Stimulated activated CD4-positive, alpha-beta T cell treated with anti-CD3 and anti-CD28 coated beads, Interleukin-15, amount 100 ng/mL, for 1 hour (primary cell): ENCODE results near the gene MCRIP1.

Source experiments
- DNase-seq, 2 donors: peaks; one replicate each; pipeline ENCODE4 v3.0.0-alpha.2; 2020; ENCODE audit warnings: low read depth in 1 of 2, low spot score in 1 of 2

Gene MCRIP1

DNA sequence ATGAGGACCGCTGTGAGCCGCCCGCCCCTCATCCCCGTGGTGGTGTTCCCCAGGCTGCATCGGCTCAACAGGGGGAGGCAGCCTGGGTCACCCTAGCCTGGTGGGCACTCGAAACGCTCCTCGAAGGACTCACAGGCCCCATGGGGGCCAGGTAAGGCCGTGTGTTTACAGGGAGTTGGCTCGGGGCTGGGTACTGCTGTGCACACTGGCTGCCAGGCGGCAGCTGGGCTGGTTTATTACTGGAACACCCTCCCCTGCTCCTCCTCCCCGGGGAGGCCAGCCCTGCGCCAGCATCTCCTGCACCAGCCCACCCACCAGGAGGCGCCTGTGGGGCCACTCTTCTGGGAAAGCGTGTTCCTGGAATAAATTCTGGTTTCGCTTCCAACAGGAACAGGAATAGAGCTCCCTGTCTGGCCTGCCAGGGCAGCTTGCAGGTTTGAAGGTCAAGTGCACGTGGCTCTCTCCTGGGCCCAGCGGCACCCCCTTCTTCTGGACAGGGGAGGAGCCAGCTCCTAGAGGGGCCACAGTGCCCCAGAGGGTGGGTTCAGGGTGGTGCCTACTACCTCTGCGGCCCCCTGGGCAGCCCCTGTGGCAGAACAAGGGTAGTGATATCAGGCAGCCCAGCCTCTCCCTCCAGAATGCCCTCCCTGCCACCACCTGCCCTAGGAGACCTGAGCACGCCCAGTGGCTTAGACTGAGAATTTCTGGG, 11.3 kb downstream of the MCRIP1 start:
- no peak for DNase-seq

DNA sequence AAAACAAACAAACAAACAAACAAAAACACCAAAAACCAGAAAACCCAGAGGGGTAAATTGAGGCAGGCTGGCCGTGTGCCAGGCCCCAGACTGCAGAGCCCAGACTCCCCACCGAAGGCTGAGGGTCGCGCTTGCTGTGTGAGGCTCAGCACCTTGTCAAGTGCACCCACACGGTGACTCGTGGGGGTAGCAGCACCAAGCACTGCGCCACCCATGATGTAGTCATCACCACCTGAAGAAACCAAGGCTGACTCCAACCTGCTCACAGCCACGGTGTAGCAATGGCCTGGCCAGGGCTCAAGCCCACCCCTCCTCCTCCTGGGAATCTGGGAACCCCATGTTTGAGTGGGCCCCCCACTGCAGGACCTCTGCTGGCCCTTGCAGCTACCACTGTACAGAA, 11.9 kb downstream of the MCRIP1 start:
- DNase-seq = no peak

DNA sequence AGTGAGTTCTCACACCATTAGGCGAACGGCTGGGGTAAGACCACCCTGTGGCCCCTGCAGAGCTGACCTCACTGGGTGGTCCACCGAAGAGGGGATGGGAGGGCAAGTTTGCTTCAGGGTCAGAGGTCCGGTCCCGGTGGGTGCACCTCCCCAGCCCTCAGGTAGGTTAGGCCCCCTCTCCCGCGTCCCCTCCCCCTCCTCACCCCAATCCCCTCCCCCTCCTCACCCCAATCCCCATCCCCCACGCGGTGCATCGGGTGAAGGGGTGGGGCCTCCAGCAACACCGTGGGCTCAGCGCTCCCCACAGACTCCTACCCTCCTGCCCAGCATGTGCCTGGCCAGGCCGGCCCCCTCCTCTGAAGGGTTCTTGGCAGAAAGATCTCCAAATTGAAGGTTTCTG, 13.4 kb downstream of the MCRIP1 start:
- no peak for DNase-seq

DNA sequence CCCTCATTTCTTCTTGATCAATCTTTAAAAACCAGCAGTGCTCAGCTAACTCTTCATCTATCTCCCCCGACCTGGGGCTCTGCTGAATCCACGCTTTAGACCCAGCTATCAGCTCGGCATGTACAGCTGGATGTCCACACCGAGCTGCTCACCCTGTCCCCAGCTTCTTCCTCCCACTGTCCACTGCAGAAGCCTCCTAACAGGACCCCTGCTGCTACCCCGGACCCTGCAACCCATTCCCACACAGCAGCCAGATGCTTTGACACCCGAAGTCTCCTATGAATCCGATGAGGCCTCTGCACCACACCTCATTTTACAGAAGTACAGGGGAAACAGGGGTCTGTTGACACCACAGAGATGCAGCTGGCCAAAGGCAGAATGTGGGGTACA, 15.3 kb downstream of the MCRIP1 start:
- DNase-seq = no peak

DNA sequence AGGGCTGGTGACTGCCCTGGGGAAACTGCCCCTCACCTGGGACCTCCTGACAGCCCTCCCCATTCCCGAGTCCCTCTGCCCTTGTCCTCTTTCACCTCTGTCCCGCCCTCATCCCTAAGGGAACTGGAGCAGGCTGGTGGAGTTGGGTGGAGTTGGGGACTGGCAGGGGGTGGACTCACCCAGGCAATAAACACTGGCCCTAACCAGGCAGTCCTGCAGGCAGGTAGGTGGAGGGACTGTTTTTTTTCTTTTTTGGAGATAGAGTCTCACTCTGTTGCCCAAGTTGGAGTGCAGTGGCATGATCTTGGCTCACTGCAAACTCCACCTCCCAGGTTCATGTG, 17.5 kb downstream of the MCRIP1 start:
- no peak for DNase-seq

DNA sequence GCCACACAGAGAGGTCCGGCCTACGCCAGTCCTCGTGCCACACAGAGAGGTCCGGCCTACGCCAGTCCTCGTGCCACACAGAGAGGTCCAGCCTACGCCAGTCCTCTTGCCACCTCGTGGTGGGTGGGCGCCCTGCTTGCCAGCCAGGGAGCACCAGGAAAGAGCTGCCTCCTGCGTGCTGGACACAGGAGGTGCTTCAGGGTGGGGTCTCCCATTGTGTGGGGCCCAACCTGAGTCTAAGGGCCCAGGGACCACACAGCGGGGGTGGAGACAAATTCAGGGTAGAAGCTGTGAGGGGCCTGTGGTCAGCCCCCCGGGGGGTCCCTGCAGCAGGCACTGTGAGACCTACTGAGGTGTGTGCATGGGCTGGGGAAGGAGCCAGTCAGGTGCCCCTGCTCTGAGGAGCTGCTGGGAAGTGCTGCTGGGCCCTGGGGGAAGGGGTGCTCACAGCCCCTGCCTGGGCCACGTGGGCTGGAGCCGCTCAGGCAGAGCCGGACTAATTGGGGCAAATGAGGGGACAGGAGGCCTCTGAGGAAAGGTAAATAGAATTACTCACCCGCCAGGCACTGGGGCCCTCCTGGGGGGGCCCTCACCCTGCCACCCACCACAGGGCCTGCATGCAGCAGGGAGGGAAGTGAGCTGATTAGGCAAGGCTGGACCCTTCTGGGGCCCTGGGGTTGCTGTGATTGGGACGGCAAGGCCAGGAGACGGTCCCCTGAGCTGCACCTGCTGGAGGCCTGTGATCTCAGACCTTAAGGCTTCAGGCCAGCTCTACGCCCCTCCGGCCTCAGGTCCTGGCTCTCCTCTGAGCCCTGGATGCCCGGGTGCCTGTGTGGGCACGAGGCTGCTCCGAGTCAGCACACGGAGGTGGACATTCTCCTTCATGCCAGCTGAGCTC, 18.1 kb downstream of the MCRIP1 start:
- no peak for DNase-seq

DNA sequence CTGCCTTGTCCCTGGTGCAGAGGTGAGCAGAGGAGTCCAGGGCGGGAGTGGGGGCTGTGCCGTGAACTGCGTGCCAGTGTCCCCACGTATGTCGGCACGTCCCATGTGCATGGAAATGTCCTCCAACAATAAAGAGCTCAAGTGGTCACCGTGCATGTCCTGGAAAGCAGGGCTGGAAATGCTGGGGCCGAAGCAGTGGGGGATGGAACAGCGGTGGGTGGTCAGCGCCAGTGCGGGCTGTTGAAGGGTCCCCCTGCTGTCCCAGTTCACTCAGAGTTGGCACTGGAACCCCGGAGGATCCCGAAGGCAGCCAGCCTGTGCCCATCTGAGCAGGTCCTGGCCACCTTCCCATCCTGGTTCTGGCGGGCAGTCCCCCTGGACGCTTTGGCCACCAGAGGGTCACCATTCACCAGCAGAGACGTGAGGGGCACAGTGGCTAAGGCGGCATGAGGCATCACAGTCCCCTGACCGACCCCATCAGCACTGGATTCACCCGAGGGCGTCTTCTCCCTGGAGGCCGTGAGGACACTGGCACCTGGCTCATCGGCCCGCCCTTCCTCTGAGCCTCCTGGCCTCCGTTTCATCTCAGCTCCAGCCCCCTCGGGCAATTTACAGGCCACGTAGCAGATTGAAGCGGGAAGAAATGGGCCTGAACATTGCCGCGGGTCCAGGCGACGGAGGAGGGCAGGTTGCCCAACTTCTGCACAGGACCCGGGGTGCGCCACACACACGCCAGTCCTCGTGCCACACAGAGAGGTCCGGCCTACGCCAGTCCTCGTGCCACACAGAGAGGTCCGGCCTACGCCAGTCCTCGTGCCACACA, 19.0 kb downstream of the MCRIP1 start:
- no peak for DNase-seq

DNA sequence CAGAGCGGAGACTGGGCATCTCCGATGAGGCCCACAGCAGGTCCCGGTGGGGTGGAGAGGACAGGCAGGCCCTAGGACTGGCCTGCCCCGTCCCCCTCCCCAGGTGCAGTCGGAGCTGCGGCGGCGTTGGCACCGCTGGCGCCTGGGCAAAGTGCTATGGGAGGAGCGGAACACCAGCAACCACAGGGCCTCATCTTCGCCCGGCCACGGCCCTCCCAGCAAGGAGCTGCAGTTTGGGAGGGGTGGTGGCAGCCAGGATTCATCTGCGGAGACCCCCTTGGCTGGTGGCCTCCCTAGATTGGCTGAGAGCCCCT, 19.8 kb downstream of the MCRIP1 start:
- DNase-seq = no peak

DNA sequence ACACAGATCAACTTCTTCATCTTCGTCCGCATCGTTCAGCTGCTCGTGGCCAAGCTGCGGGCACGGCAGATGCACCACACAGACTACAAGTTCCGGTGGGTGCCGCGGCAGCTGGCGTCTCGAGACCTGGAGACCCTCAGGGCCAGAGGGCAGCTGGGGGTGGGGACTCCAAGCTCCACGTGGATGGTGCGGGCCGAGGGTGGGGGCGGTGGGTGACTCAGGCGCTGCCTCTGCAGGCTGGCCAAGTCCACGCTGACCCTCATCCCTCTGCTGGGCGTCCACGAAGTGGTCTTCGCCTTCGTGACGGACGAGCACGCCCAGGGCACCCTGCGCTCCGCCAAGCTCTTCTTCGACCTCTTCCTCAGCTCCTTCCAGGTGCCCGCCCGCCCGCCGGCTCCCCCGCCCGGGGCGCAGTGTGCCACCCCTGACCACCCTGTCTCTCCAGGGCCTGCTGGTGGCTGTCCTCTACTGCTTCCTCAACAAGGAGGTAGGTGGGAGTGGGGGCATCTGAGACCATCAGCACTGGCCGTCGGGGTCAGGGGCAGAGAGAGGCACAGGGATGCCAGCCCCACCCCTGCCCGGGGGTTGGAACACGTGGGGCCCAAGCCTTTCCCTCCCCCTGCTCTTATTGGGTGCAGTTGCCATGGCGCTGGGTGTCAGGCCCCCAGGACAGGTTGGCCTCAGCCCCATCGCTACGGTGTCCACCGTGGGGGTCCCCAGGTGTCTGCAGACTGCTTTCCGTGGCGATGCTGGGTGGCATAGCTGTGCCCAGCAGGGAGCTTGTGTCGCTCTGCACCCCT, 20.3 kb downstream of the MCRIP1 start:
- DNase-seq = no peak

DNA sequence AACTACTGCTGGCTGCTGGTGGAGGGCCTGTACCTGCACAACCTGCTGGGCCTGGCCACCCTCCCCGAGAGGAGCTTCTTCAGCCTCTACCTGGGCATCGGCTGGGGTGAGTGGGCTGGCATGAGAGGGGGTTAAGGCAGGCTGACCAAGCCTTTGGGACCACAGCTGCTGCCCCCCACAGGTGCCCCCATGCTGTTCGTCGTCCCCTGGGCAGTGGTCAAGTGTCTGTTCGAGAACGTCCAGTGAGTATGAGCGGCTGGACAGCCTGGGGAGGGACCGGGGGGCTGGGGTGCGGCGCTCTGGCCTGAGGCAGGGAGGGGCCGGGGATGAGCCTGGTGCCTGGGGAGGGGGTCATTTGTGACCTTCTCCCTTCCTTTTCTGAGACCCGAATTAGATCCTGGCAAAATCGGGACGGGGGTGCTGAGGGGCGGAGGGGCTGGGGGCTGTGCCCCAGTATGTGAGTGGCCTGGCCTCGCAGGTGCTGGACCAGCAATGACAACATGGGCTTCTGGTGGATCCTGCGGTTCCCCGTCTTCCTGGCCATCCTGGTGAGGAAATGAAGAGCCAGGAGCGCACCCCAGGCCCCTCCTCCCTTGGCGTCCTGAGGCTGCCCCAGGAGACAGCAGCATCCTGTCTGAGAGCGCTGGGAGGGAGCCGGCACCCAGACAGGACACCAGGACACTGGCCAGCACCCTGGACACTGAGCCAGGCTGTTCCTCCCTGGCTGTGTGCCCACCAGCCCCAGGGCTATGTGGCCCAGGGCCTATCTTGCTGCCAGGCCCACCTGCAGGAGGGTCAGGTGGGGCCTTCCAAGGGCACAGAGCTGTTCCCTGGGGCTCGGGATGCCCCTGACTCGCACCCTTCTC, 21.2 kb downstream of the MCRIP1 start:
- no peak for DNase-seq

DNA sequence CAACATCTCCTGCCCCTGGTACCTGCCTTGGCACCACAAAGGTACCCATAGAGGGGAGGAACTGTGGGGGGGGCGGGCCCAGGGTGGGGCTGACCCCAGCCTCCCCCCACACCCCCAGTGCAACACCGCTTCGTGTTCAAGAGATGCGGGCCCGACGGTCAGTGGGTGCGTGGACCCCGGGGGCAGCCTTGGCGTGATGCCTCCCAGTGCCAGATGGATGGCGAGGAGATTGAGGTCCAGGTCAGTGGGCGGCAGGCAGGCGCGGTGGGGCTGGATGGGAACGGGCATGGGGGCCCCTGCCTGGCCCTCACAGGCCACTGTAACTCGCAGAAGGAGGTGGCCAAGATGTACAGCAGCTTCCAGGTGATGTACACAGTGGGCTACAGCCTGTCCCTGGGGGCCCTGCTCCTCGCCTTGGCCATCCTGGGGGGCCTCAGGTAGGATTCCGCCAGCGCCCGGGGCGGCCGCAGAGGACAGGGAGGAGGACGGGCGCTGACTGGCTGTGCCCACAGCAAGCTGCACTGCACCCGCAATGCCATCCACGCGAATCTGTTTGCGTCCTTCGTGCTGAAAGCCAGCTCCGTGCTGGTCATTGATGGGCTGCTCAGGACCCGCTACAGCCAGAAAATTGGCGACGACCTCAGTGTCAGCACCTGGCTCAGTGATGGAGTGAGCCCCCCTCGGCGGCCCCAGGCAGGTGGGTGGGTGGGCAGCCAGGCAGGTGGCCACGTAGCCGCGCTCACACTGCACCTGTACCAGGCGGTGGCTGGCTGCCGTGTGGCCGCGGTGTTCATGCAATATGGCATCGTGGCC, 22.0 kb downstream of the MCRIP1 start:
- DNase-seq = no peak

DNA sequence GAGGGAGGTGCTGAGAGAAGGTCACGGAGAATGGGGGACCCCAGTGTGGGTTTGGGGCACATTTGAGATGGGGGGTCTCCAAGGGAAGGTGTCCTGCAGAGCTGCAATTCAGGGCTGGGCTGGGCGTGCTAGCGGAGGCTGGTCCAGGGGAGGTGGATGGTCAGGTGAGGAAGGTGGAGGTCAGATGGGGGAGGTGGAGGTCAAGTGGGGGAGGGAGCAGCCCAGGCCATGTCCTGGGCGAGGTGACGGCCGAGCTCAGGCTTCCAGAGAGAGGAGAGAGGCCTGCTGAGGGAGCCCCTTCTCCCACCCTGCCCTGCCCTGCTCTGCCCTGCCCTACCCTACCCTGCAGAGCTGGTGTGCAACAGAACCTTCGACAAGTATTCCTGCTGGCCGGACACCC, 22.6 kb downstream of the MCRIP1 start:
- DNase-seq = no peak

DNA sequence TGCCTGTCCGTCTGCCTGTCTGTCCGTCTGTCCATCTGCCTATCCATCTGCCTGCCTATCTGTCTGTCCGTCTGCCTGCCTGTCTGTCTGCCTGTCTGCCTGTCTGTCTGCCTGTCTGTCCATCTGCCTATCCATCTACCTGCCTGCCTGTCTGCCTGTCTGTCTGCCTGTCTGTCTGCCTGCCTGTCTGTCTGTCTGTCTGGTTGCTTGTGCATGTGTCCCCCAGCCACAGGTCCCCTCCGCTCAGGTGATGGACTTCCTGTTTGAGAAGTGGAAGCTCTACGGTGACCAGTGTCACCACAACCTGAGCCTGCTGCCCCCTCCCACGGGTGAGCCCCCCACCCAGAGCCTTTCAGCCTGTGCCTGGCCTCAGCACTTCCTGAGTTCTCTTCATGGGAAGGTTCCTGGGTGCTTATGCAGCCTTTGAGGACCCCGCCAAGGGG, 23.5 kb downstream of the MCRIP1 start:
- DNase-seq = no peak

DNA sequence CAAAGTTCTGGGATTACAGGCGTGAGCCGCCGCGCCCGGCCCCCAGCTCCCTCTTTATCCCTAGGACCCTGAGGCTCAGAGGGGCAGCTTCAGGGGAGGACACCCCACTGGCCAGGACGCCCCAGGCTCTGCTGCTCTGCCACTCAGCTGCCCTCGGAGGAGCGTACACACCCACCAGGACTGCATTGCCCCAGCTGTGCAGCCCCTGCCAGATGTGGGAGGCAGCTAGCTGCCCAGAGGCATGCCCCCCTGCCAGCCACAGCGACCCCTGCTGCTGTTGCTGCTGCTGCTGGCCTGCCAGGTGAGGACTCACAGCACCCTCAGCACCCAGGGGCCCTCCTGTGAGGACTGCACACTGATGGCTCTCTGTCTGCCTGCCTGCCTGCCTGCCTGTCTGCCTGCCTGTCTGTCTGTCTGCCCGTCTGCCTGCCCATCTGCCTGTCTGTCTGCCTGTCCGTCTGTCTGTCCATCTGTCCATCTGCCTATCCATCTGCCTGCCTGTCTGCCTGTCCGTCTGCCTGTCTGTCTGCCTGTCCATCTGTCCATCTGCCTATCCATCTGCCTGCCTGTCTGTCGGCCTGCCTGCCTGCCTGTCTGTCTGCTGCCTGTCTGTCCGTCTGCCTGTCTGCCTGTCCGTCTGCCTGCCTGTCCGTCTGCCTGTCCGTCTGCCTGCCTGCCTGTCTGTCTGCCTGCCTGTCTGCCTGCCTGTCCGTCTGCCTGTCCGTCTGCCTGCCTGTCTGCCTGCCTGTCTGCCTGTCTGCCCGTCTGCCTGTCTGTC, 24.1 kb downstream of the MCRIP1 start:
- no peak for DNase-seq

DNA sequence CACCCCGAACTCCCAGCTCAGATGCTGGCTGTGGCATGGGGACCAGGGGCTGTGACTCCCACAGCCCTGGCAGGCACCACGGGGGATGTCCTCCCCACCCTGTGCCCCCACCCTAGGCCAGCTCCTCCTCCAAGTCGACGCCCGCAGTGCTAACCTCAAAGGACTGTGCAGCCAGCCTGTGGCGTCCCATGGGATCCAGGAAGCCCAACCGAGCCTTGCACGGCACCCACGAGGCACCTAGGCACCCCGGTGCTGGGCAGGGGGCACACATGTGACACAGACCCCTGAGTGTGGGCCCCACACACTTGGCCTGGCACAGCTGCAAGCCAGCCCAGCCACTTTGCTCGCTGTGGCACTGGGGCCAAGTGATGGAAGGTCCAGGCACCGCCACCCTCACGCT, 25.3 kb downstream of the MCRIP1 start:
- DNase-seq = no peak

DNA sequence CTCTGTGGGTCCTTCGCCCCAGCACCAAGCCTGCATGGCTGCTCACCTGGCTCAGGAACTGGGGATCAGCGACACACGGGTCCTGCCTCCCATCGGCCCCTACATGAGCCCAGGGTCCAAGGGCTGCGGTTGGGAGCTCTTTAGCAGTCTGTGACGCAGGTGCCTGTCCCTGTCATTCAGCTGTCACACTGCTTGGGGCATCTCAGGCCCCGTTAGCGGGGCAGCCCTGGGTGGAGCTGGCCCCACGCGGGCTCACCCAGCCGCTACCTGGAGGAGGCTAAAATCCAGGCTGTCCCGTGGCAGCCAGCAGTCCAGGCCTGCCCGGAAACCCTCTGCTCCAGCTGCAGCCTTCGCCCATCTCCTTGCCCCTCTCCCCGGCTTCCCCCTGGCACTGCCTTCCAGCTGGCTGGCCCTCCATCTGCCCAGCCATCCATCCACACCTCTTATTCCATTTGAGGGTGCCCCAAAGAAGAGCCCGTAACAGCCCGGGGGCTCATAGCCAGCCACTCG, 25.8 kb downstream of the MCRIP1 start:
- no peak for DNase-seq

DNA sequence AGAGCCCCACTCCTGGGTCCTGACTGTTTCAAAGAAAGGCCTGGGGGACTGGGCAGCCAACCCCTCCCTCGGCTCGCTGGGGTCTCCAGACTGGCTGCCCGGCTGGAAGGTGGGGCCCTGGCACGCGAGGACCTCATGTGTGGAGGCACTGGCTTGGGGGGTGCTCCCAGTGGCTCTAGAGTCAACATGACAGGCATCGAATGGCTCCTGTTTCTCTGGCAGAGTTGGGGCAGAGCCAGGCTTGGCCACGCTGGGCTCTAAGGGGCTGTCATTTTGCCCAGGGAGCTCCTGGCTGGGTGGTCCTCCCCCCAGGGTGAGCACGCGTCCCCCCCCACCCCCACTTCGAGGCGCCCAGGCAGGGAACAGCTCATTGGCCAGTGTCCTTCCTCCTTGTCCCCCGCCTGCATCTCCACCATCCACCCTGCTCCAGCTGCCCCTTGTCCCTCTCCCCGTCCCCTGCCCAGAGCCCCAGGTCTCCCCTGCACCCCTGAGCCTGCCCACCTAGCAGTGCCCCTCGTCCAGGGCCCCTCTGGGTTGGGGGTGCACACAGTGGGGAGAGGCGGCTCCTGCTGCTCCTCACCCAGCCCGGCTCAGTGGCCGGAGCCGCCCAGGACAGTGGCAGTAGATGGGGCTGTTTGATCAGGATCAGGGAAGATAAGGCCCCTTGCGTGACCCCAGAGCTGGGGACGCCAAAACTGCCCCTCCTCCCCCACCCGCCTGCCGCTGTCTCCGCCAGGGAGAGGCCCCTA, 26.5 kb downstream of the MCRIP1 start:
- no peak for DNase-seq
